ENCODE measurements around the gene ARPC1B. TPM values are rescaled to one million over a fixed set of nuclear protein-coding genes. Genes with fewer than 3 reads are reported as not detected.
"Not testable (repeated sequence)": the region's sequence is repeated elsewhere in the genome, so short reads cannot be mapped to it uniquely, and the experiment has no call there.

ARPC1B gene
- polyA plus RNA-seq, 4 donors = 30.6 to 42.7 (median 32.5) TPM

- no peak for DNase-seq (ENCODE audit: low read depth in 4 of 4, low spot score in 3 of 4)
These were observed 7.9 kb upstream of the ARPC1B start for GRCh38 chr7:99366646-99367045.

- no peak for DNase-seq (ENCODE audit: low read depth in 4 of 4, low spot score in 3 of 4)
These were observed 5.7 kb upstream of the ARPC1B start for GRCh38 chr7:99368750-99369389.

DNA sequence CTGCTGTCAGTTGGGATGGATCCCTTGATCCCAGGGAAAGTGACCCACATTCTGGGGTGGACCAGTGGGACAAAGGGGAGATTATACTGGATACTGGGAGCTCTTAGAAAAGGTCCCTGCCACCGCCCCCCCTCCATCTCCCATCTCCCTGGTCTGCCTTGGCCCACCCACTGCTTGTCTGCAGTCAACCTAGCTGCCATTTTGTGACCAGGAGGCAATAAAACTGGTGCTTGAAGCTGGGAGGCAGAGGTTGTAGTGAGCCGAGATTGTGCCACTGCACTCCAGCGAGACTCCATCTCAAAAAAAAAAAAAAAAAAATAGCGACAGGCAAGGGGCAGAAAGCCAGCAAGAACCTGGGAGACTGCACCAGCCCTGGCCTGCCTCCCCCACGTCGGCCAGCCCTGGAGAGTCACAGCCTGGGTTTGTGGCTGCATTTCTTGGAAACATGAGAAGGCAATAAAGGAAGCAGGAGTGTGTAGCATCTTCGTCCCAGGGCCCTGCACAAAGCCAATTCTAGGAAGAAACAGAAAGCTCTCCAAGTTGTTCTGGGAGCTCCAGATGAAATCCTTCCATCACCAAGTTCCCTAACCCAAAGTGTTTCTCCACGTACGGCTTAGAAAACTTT, 4.7 kb upstream of the ARPC1B start:
- DNase-seq (ENCODE audit: low read depth in 4 of 4, low spot score in 3 of 4) = no peak

DNA sequence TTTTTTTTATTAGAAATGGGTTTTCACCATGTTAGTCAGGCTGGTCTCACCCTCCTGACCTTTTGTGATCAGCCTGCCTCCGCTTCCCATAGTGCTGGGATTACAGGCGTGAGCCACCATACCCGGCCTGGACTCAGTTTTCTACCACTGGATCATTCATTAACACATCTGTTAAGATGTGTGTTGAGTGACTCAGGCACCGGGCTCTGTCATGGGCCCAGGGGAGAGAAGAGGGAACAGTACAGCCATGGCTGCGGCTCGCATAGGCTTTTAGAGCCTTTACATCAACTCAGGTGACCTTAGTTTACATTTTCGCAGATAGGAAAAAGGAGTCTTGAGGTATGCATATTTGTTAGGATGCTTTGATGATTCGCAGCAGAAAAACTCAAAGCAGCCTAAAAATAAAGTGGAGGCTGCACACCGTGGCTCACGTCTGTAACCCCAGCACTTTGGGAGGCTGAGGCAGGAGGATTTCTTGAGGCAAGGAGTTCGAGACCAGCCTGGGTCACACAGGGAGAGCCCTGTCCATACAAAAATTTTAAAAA, 3.1 kb upstream of the ARPC1B start:
- no peak for DNase-seq (ENCODE audit: low read depth in 4 of 4, low spot score in 3 of 4)

GRCh38 chr7:99372275-99373090, 2.0 kb upstream of the ARPC1B start:
- DNase-seq (ENCODE audit: low read depth in 4 of 4, low spot score in 3 of 4) = peak in 1 of 4 donors; percentile 65

GRCh38 chr7:99373091-99374066, 1.2 kb upstream of the ARPC1B start:
- DNase-seq (ENCODE audit: low read depth in 4 of 4, low spot score in 3 of 4) = no peak

DNA sequence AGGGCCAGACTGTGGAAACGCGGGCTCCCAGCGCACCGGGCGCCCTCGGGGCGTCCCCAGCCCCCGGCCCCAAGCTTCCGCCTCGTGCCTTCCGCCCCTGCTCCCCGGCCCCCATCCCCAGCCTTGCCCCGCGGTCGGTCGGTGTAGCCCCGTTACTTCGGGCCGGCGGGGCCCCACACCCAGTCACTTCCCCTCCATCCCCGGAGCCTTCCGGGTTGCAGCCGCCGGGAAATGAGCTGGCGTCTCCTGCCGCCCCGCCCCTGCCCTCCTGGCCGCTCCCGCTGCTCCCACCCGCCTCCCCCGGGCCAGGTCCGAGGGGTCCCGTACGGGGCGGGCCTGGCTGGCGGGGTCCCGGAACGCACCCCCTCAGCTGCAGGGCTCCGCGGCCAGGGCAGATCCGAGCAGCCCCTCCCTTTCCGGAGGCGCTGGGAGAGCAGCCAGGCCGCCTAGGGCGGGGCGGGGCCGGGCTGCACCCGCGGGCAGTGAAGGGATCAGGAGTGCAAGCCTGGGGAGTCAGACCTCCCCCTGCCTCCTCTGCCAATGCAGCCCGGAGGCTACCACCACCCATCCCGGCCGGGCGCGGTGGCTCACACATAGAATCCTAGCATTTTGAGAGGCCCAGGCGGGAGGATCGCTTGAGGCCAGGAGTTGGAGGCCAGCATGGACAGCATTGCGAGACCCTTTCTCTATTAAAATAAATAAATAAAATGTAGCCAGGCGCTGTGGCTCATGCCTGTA, 709 bp downstream of the ARPC1B start:
- no peak for DNase-seq (ENCODE audit: low read depth in 4 of 4, low spot score in 3 of 4)

DNA sequence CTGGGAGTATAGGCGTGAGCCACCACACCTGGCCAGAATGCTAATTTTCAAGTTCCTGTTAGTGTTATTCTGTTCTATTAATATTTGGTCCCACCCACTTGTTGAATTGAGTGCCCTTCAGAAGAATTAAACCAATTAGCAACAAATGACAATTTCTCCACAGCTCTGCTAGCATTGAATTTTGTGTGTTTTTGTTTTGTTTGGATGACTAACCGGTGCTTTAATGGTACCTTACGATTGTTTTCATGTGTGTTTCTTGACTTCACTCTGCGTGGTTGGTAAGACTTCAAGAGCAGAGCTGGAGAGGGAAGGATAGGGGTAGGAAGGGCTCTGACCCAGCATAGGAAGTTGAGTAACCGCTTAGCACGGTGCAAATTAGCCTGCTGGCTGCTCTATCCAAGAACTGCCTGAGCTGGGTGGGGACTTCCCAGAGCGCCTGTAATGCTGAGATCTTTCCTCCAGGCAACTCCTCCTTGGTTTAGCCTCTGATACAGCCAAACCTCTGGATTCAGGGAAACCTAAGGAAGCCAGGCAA, 4.6 kb downstream of the ARPC1B start:
- DNase-seq (ENCODE audit: low read depth in 4 of 4, low spot score in 3 of 4) = no peak

DNA sequence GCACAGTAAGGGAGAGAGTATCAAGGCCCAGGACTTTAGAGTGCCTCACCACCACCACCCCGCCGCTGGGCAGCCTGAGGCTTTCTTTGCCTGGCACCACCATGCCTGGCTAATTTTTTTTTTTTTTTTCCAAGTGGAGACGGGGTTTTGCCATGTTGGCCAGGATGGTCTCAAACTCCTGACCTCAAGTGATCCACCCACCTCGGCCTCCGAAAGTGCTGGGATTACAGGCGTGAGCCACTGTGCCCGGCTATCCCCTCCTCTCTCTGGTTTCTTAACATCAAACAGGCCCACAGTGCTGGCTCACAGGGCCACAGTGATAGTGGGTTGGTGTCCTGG, 5.1 kb downstream of the ARPC1B start:
- DNase-seq (ENCODE audit: low read depth in 4 of 4, low spot score in 3 of 4) = not testable (repeated sequence)

DNA sequence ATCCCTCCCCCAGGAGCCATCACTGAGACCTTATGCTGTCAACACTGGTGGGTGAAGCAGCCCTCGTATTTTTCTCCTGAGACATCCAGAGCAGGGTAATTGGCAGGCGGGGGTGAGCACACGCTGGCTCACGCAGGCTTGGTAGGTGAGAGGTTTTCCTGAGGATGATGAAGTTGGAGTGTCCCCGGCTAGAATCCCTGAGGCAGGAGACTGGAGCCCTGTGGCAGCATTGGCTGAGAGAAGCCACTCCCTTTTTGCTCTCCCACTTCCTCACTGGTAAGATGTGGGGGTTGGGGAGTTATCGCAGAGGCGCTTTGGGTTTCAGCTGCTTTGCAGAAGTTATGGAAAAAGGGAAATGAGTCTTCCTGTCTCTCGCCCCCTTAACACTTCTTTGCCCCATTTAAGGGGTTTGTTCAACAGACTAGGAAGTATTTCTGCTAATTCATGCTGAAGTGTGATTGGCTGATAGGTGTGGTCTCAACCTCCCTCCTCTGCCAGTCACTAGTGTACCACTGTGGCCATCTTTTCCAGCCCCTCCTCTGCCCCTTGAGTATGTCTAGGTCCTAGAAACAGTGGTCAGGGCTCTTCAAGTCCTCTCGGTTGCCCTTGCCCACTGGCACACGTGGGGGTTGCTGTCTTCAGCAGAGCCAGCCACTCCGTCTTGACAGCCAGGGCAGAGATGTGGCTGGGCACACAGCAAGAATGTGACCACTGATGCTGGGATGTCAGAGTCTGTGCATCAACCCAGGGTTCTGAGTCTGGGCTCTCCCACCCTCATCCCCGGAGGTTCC, 5.7 kb downstream of the ARPC1B start:
- no peak for DNase-seq (ENCODE audit: low read depth in 4 of 4, low spot score in 3 of 4)

DNA sequence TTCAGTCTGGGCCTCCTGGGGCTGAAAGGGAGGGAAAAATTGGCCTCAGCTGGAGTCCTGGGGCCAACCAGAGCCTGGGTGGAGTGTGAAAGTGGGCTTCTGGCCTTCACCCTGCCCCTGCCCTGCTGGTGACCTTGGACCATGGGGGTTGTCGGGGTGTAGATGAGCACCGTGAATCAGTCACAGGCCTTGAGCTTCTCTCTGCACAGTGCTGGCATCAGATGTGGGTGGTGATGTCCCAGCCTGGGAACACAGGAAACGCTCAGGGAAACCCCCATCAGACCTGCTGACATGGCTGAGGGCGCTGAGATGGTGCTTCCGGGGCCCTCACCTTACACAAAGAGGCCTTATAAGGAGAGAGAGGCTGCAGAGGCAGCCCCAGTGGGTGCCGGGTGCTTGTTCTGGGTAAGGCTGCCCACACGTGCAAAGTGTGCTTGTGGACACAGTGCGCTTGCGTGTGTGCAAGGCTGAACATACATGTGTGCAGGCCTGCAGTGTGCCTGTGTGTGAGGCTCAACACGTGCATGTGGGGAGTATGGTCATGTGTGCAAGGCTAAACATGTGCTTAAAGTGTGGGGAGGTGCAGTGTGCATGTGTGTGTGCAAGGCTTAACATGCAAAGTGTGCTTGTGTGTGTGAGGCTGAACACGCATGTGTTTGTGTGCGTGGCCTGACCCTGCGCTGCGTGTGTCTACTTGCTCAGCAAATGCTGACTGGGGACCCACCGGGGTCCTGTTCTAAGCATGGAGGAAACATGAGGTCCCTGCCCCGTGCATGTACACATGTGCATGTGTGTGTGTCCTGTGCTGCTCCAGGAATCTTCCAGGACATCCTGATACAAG, 6.5 kb downstream of the ARPC1B start:
- no peak for DNase-seq (ENCODE audit: low read depth in 4 of 4, low spot score in 3 of 4)

DNA sequence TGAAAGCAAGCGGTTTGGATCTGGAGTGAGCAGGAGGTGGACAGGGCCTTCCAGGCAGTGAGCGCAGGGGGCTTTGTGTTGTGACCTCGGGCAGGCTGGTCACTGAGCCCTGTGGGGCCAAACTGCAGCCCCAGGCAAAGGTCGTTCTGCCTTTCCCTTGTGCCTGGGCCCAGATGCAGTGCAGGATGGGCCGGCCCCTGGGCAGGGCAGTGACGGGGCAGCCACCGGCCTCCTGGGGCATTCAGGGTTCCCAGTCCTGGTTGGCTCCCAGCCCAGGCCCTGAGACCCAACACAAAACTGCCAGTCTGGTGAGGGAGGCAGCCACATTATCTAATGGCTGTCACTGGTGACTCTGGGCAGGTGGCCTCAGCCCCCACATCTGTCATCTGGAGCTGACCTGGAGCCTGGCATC, 7.1 kb downstream of the ARPC1B start:
- no peak for DNase-seq (ENCODE audit: low read depth in 4 of 4, low spot score in 3 of 4)

- DNase-seq (ENCODE audit: low read depth in 4 of 4, low spot score in 3 of 4) = no peak
These were observed 8.7 kb downstream of the ARPC1B start for GRCh38 chr7:99383203-99383602.

GRCh38 chr7:99383791-99384370, 9.4 kb downstream of the ARPC1B start:
- no peak for DNase-seq (ENCODE audit: low read depth in 4 of 4, low spot score in 3 of 4)

DNA sequence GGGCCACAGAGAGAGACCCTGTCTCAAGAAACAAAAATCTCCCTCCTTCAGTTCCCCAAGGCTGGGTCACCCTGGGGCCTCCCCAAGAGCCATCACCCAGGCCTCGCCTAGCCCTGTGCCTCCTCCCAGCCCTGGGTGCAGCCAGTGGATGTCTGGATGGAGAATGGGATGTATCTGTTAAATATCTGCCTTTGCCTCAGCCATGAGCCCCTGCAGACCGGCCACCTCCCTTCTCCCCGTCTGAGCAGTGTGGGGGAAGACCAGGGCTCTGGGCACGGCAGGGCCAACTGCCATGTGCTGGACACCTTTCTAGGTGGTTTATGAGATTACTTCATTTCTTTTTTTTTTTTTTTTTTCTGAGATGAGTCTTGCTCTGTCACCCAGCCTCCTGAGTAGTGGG, 10.0 kb downstream of the ARPC1B start:
- no peak for DNase-seq (ENCODE audit: low read depth in 4 of 4, low spot score in 3 of 4)

DNA sequence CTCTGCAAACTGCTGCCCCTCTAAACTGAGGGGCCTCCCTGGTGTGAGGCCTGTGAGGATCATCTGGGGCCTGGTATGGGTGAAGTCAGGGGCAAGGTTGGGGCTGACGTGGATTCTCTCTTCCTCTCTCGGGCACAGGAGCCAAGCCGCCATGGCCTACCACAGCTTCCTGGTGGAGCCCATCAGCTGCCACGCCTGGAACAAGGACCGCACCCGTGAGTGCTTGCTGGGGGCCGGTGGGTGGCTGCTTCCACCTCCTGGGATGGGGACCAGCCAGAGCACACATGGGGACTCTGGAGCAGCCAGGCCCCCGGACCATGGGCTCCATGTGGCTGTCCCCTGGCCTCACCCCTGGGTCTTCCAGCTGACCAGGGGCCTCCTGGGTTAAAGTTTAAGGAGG, 11.0 kb downstream of the ARPC1B start:
- DNase-seq (ENCODE audit: low read depth in 4 of 4, low spot score in 3 of 4) = no peak

DNA sequence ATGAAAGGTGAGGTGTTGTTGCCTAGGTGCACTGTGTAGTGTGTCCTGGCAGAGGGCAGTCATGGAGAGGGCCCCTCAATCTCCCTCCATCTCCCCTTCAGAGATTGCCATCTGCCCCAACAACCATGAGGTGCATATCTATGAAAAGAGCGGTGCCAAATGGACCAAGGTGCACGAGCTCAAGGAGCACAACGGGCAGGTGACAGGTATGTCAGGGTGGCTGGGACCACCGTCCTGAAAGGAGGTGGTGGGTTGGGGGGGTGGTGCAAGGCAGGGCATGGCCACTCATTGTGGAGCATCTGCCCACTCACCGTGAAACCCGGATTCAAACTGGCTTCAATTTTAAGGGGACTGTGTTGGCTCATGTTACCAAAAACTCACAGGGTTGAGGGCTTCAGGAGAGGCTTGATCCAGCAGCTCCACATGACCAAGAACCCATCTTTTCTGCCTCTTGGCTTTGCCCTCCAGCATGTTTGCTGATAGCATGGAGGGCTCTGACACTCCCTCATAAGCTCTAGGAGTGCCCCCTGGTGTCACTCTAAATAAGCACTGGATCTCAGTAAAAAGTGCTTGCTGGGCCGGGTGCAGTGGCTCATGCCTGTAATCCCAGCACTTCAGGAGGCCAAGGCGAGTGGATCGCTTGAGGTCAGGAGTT, 12.2 kb downstream of the ARPC1B start:
- DNase-seq (ENCODE audit: low read depth in 4 of 4, low spot score in 3 of 4) = no peak
